ENCODE data around the gene TRIM68.

Gene TRIM68

DNA sequence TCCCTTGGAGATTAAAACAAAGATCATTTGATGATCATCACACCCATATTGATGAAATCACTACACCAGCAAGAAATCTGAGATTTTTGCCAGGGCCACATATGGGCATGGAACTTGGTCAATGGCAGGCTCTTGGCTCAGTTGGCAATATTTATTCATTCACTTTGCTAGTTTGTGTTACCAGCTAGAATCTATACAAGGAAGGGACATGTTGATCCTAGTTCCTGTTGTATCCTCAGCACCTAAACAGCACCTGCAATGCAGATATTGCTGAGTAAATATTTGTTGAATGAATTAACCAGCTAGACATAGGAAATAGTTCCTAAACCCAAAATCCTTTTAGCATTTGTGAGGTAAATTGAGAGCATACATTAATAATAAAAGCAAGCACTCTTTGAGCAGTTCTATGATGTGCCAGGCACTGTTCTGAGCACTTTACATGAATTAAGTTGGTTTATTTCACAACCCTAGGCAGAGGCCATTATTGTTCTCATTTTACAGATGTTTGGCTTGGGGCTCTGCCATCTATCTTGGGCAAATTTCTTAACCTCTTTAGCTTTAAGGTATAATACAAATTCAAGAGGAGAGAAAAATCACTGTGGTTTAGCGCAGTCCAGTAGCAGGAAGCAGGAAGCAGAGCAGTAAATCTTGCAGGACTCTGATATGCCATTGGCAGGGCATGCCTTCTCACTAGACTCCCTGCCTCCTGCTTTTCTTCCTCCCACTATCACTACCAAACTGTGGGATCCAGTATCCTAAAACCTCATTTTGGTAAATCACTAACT is 1.6 kb downstream of the TRIM68 start:
- no peak for DNase-seq (ENCODE audit: low spot score)

DNA sequence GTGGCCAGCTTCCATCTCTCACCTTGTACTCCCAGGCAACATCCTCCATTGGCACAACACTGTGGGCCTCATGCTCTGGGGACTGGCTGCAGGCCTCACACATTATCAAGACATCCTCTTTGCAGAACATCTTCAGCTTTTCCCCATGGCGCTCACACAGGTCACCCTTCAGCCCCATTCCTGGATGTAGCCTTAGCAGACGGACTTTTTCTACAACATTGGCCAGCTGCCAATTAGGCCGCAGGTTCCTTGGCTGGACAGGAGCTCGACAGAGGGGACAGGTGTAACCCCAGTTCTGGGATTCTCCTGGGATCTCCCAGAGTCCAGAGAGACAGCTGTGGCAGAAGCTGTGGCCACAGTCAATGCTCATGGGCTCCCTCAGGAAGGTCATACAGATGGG is 3.0 kb downstream of the TRIM68 start:
- no peak for DNase-seq (ENCODE audit: low spot score)

DNA sequence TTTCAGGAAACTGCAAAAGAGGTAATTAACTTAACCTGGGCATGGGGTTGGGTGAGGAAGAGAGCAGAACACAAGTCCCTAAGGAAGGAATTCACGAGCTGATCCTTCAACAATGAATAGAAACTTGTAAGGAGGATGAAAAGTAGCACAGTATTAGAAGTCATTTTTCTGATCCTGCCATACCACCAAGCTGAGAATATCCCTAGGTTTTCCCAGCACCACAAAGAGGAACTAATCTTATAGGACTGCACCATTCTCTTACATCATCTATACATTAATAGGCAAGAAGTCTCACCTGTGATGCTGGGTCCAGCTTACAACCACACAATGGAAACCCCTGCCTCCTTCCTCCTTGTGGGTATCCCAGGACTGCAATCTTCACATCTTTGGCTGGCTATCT is 14.3 kb downstream of the TRIM68 start, which contains the start of gene OR52I1:
Gene OR52I1, plus strand, starts transcription at position 301 of the 400 bp plus-strand sequence. Its CDS starts 0 bp downstream, at position 301.
- DNase-seq (ENCODE audit: low spot score), result no peak

DNA sequence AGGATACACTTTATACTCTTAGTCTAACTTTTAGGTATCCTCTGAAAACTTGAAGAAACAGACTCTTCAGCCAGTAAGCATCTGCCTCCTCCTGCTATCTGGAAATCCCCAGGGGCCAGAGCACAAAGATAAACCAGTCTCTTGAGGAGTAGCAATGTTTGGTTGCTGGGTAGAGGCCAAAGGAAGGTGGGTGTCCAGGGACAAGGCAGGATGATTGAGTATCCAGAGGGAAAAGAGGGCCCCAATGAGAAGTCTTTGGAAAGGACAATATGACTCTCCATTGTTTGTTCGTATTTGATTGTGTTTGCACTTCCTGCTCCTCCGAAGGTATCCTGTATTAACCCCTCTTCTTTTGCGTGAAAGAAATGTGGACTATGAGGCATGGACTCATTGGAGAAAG is 19.0 kb downstream of the TRIM68 start:
- DNase-seq (ENCODE audit: low spot score), result no peak

DNA sequence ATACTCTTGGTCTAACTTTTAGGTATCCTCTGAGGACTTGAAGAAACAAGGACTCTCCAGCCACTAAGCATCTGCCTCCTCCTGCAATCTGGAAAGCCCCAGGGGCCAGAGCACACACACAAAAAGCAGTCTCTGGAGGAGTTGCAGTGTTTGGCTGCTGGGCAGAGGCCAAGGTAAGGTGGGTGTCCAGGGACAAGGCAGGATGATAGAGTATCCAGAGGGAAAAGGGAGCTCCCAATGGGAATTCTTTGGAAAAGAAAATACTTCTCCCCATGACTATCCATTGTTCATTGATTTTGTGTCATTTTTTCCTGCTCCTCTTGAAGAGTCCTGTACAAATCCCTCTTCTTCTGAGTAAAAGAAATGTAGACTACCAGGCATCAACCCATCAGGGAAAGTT is 26.6 kb downstream of the TRIM68 start, which contains the start of gene OR52I2:
Gene OR52I2, plus strand, starts transcription at position 301 of the 400 bp plus-strand sequence.
- DNase-seq (ENCODE audit: low spot score), result no peak

DNA sequence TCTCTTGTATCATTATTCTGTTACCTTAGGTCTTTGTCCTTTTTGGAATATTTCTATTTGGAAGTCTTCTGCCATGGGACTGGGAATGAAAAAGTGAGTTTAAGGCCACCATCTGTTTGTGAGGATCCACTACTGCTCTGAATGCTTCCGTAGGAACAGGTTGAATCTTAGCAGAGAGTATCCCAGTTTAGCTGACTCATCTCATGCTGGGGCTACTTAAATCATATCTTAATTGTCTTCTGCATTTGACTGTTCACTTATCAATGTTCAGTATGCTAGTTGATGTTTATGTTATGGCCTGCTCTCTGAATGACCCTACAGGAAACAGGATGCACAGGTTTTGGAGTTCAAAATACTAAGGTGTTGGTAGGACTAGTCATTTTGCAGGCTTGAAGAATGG is 27.9 kb downstream of the TRIM68 start:
- DNase-seq (ENCODE audit: low spot score), result no peak

DNA sequence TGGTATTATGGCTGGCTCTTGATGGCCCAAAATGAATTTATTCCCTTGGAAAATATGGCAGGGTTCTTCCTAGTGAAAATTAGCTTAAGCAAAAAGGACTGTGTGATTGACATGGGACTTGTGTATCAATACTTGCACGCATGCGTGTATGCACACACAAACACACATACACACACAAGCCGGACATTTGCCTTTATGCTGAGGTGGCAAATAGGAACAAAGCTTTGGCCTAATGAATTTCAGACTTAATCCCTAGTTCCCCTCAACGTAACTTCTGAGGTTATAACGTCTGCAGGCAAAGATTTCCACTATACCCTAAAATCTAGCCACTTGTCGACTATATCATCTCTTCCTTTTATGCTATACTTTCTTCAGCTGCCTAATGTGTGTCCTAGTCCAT is 29.4 kb downstream of the TRIM68 start:
- DNase-seq (ENCODE audit: low spot score), result no peak

DNA sequence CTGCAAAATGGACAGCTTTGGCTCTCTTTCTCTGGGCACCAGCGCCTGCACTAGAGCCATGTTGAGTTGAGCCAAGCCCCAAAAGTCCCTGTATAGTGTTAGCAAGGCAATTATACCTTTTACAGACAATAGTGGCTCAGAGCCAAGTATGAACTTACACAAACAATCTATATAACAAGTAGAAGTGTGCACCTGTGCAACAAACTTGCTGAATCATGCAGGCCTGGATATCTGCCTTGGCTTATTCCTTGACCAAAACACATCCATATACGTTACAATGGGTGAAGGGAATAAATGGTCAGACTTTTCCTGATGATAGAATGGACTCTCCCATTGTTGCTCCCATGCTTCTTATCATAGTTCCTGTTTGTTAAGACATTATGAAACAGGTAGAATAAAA is 30.3 kb downstream of the TRIM68 start:
- no peak for DNase-seq (ENCODE audit: low spot score)

DNA sequence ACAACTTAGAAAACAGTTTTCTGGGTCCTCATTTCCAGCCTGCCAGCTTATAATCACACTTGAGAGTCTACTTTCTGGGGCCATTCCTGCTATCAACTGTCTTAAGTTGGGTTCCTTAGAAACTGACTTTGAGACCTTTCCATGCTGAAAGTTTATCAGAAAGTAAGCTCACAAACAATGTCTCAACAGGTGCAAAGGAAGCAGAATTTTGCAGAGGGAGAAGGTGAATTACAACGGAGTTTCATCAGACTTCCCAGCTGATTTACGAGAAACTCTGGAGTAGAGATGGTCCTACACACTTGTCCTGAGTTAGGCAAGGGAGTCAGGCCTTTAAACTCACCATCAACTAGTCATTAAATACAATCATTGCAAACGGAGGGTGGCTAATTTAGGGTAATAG is 31.2 kb downstream of the TRIM68 start:
- DNase-seq (ENCODE audit: low spot score), result no peak

DNA sequence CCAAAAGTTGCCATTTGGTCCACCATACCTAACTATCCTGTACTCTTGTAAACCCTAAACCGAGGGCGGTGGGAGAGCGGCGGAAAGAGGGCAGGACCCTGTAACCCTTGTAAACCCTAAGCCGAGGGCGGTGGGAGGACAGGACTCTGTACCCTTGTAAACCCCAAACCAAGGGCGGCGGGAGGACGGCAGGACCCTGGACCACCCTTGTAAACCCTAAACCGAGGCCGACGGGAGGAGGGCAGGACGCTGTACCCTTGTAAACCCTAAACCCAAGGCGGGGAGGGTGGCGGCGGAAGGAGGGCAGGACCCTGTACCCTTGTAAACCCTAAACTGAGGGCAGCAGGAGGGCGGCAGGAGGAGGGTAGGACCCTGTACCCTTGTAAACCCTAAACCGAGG is 39.0 kb downstream of the TRIM68 start:
- no peak for DNase-seq (ENCODE audit: low spot score)

DNA sequence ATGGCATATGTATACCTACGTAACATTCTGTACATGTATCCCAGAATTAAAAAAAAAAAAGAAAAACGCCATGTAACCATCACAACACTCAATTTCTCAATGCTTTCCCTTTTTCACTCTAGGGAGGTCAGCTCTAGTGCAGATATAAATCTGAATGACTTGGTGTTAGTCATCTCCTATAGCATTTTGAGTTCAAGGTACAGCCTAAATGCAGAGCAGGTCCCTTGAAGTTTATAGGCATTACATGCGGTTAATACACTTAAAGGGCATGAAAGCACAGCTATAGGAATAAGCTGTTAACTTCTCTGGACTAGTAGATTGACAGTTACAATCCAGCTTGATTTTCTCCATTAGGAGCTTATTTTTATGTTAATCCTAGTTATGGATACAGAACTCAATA is 42.7 kb downstream of the TRIM68 start:
- DNase-seq (ENCODE audit: low spot score), result no peak

DNA sequence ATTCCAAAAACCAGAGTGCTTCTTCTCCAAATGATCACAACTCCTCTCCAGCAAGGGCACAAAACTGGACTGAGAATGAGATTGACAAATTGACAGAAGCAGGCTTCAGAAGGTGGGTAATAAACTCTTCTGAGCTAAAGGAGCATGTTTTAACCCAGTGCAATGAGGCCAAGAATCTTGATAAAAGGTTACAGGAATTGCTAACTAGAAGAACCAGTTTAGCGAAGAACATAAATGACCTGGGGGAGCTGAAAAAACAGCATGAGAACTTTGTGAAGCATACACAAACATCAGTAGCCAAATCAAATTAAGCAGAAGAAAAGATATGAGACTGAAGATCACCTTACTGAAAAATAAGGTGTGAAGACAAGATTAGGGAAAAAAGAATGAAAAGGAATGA is 47.6 kb downstream of the TRIM68 start:
- no peak for DNase-seq (ENCODE audit: low spot score)

DNA sequence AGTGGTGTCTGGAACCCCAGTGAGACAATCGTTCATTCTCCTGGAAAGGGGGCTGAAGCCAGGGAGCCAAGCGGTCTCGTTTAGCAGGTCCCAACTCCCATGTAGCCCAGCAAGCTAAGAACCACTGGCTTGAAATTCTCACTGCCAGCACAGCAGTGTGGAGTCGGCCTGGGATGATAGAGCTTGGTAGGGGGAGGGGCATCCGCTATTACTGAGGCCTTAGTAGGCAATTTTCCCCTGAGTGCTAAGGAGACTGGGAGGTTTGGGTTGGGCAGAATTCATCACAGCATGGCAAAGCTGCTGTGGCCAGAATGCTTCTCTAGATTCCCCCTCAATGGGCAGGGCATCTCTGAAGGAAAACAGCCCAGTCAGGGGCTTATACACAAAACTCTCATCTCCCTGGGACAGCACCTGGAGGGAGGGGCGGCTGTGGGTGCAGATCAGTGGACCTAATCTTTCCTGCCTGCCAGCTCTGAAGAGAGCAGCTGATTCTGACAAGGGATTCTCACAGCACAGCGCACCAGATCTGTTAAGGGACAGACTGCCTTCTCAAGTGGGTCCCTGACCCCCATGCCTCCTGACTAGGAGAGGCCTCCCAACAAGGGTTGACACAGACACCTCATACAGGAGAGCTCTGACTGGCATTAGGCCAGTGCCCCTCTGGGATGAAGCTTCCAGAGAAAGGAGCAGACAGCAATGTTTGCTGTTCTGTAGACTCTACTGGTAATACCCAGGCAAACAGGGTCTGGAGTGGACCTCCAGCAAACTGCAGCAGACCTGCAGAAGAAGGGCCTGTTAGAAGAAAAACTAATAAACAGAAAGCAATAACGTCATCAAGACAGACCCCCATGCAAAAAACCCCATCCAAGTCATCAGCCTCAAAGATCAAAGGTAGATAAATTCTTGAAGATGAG is 48.2 kb downstream of the TRIM68 start:
- no peak for DNase-seq (ENCODE audit: low spot score)

DNA sequence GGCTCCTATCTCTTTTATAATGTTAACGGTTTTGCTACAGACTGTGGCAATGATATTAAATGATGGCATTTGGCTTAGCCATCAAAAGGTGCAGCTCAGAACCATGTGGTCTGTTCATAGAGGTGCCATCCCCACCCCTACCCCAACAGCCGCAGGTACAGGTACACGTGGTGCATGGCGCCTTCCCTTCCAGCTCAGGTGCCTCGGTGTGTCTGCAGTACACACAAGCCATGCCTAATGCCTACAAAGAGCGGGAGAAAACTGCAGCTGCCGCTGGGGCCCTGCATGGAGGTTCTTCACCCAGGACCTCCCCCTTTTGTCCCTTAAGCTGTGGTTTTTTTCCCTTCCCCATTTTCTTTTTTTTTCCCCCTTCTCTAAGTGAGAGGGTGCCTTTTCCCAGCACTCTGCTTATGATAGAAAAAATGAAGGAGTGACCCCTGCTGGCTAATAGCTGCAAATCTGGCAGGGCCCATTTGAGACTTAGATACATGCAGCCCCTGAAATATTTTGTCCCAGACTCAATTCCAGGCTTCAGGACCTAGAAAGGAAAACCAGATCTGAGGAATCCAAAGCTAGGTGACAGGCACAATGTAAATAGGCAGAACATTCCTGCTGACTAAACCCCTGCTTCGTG is 56.6 kb downstream of the TRIM68 start:
- peak; percentile 20 for DNase-seq (ENCODE audit: low spot score)

All from GM03348 (cell line).